ENCODE measurements around the gene GPD2.

GPD2 gene

DNA sequence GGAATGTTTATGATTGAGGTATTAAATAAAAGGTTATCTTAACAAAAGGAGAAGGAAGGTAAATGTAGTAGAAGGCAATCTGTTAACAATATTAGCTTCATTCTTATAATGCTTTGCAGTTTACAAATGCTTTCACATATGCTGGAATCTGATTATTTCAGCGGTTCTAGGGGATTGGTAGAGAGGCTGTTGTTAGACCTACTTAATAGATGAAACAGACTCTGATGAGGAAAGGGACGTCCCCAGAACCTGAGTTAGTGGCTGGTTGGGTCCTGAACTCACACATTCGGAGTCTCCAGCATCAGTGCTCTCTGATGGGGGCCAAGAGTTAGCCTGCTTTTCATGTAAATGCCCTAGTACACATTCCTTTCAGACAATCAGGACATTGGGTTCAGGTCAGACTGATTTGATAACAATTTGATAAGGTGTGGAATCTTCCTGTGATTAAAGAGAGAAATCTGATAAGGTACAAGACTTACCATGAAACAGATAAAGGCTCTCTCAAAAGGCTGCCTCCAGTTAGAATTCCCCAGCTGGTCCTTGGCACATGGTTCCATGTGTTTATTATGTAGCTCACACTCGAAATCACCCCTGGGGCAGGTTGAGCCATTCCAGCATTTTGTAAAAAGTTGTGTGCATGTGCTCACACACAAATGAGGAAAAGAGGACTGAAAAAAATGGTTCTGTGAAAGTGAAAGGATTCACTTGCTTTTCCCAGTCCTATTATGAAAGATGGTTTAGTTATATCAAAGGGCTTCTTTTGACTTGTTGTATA is 103.1 kb downstream of the GPD2 start:
- no peak for DNase-seq

DNA sequence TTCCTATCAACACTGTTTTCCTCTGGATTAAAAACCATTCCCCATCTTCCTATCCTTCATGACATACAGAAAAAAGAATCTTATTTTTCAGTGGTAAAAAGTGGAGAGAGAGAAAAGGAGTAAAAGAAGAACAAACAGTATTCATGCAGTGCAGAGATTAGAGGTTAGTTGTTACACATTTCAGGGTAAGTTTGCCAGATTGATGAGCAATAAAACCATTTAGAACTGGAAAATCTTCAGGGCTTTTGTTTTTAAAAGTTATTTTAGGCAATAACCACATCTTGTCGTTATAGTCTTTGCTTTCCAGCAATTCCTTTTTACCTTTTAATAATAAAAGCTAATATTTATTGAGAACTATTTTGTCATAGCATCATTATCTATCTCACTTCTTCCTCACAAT is 104.5 kb downstream of the GPD2 start:
- no peak for DNase-seq

DNA sequence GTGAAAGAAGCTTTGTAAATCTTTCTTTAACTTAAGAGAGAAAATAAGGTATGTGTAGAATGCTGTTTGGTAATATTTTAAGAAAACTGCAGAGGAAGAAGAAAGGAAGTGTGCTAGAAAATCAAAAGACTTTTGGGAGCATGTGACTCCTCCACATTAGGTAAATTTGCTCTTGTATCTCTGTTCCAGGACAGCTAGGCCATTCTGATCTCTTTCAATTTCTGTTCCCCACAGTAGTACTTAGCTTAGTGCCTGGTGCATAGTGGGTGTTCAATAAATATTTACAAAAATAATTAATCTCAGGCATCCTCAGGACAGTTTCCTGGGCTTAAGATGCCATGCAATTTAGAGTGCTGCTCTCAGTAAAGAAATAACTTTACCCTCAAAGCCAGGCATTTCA is 105.0 kb downstream of the GPD2 start:
- DNase-seq = no peak

DNA sequence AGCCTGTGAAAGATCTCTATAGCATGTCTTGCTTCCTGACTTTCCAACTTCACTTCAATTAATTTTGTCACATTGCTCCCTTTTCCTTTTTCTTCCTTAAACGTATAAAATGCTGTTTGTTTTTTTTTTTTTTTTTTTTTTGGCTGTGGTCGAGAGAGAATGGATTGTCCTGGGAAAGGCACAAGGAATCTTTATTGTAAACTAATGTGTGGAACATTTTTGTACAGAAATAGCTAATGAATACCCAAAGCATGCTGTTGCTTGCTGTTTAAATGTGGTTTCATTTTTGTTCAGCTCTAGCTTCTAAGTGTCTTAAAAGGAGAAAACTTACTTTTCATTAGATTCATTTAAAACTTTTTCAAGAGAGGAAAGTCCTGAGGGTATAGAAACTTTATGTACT is 105.5 kb downstream of the GPD2 start:
- no peak for DNase-seq

- DNase-seq = no peak
Measured at GRCh38 chr2:156548413-156548812, 112.2 kb downstream of the GPD2 start.

DNA sequence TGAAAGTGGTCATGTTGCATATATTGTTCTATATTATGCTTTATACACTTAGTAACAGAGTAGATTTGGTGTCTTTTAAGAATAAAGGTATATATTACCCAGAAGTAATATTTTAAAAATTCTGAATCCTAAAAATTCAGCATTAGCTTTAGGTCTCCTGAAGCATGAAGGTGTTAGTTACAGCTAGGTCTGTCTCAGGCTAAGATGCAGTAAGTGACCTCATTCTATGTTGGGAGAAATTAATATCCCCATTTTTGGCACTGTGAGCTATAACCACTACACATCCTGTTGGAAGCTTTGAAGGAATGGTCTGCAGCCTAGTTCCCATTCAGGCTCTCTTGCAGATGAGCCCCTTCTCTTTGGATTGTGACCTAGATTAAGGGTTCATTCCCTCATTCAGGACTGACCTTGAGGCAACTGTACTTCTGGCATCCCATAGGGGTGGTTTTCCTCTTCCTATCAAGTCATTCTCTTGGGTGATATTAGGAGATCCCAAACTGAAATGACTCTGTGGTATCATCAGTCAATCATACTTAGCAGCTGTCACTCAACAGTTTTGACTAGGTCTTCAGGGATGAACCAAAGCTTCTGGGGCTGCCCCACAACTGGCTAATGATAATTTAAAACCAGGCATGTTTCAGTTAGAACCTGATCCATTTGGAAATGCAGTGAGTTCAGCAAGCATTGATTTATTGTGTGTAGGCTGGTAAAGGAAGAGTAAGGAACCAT is 117.7 kb downstream of the GPD2 start:
- no peak for DNase-seq

- DNase-seq = no peak
Measured at GRCh38 chr2:156561326-156561725, 125.1 kb downstream of the GPD2 start.

GRCh38 chr2:156562124-156562523 is 125.9 kb downstream of the GPD2 start:
- DNase-seq = peak; percentile 88

DNA sequence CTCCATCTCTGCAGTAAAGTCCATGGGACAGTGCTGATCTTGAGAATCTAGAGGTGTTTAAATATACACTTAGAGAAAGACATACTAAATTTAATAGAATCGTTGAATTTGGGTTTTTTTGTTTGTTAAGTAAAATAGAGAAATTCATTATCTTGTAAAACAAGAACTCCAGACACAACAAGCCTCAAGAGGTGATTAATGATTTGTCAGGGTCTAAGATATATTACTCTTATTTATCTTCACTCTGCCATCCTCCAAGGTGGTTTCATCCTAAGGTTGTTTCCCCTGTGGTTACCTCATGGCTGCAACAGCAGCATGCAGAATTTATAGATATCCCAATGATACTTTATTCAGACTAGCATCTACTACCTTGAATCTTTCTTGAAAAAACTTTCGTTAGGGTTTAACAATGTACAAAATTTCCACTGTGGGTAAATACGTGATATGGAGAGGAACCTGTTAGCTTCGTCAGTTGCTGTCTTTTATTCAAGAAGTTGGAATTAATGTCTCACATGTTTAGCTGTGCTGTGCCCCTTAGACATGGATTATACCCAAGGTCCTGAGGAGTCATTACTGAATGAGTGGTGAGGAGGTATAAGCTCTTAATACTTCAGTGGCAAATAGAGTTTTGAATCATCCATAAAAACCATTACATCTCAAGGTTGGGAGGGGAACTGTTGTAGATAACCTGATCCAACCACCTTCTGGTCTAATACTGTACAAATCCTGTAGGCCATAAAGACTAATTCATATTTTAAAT is 128.0 kb downstream of the GPD2 start:
- no peak for DNase-seq

GRCh38 chr2:156565066-156565710 is 129.0 kb downstream of the GPD2 start:
- no peak for DNase-seq

DNA sequence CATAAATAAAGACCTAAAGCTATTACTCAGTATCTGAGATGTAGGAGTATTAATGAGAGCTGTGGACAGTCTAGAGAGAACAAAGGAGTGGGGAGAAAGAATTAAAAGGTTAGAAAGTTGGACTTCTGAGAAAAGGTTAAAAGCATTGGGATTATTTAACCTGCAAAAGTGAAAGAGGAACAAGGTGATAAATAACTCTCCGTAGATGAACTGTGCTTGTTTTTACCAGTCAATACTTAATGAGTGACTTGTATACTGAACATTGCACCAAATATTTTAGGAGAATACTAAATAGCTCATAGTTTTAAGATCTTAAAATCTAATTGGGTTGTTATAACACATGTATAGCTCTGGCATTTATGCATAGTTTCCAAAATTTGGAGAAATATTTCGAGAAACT is 137.5 kb downstream of the GPD2 start:
- DNase-seq = no peak

- no peak for DNase-seq
Measured at GRCh38 chr2:156574112-156574511, 137.9 kb downstream of the GPD2 start.

DNA sequence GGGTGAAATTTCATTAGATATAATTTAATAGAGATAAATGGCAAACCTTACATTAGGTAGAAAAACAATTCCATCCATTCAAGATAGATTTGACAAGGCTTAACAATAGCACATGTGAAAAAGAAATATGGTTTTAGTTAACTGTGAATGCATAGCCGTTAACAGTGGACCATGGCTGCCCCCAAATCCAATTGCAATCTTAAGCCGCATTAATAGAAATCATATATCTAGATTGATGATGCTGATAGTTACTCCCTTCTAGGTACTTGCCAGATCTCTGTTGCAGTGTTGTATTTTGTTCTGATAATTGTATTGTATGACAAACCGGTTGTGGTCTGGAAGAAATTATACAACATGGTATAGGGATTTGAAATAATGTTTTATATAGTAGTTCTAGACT is 139.8 kb downstream of the GPD2 start:
- no peak for DNase-seq

GRCh38 chr2:156580501-156580900 is 144.3 kb downstream of the GPD2 start:
- DNase-seq = no peak

- DNase-seq = no peak
Measured at GRCh38 chr2:156581280-156581679, 145.1 kb downstream of the GPD2 start.

DNA sequence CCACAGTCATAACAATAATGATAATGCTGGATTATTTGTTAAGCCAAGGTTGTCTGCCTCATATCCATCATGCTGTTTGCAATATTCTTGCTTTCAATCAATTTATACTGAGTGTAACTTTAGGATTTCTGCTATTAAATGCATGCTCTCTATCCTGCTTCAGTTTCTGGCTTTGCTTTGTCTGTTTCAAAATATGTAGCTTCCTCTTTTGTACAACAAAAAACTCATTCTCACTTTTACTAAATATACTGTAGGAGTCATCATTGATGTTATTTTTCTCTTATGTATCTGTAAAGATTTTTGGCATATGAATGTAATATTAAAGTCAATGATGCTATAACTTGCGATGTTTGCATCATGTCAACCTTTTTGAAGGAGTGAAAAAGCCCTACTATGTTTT is 149.3 kb downstream of the GPD2 start:
- DNase-seq = no peak

DNA sequence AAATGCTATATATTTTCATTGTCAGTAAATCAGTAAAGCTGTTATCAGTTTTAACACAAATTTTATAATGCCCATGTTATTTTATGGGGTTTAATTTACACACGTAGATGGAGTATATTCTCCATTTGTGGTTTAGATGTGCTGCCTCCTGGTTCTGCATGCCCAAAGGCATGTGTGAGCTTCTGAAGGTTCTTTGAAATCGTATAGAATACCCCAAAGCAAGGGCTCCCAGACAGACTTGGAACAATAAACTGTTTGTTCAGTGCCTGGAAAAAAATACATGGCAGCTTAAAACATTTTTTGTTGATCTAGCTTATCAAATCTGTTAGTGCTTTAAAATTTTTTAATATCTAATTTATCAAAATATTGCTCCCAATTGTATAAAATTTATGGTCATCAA is 150.4 kb downstream of the GPD2 start:
- DNase-seq = no peak

DNA sequence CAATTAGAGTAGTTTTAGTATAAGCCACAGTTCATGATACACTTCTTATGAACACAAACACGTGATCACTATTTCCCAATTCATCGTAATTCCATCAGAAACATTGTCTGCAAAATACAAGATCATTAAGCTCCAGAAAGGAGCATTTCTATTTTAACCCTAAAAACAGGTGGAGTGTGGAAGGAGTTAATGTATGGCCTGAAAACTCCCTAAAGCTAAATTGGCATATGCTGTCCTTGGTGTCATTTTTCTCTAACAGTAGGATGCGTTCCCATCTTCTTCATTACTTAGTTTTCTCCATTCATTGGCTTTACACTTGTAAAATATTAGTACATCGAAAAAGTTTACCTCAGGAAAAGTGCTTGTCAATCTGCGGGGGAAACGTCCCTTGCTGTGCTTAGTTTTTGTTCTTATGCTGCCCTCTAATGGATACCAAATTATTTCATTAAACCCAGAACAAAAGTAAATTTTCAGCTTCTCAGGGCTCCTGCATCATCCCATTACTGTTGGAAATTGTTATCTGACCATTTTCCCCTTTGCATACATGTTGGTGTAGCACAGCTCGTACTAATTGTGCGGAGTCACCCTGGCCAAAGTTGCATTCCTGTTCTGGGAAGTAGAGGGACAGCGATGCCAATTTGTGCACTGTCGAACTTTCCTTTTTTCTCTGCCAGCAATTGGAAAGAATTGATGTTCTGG is 153.4 kb downstream of the GPD2 start:
- peak; percentile 2 for DNase-seq

DNA sequence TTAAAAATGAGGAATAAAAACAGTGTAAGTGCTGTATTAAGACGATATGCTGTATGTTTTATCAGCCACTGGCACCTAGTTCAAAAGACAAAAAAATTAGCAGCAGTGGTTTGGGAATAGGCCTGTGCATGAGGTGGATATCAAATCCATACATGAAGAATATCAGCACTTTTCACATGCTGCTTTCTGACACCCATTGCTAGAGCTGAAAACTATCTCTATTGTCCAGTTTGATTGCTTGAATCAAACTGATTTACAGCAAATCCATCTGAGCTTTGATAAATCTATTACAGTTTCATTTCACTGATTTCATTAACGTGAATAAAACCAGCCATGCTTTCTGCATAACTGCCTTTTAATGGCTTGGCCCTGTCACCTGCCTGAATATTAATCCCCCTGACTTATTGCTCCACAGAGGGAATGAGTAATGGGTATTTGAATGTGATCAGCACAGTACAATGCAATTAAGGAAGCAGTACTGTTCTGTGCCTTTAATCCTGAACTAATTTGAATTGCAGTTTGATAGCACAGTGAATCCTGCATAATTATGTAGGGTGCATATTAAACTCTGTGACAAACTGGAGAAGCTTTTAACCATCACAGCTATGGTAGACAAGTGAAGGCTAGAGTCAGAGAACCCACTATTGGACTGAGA is 154.0 kb downstream of the GPD2 start:
- DNase-seq = no peak

GRCh38 chr2:156592809-156593593 is 156.8 kb downstream of the GPD2 start:
- no peak for DNase-seq

DNA sequence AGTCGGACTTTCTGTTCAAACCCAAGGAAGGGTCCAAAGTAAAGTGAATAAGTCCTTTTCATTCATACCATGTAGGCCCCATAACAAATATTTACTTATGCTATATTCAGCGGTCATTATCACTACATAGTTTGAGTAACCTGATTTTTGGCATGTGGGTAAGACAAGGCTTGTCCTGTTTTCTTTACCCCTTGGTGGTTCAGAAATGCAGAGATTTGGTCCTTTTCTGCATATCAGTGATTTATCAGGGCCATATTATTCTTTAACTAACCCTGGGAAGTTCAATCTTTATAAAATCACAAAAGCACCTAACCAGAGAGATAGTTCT is 157.4 kb downstream of the GPD2 start:
- no peak for DNase-seq
